ENCODE results near the gene TCF4. TPM values are rescaled to one million over a fixed set of nuclear protein-coding genes. Genes with fewer than 3 reads are reported as not detected.

TCF4 gene
- total and polyA plus RNA-seq, 8 donors = 5.1 to 187 (median 39.9) TPM

- TF ChIP-seq POLR2AphosphoS5 (IDR thresholded peaks at IDR 0.05) (no peak), EP300 (IDR thresholded peaks at IDR 0.05) (no peak), POLR2A (IDR thresholded peaks at IDR 0.05) (no peak)
- TF ChIP-seq, protein P1, sequence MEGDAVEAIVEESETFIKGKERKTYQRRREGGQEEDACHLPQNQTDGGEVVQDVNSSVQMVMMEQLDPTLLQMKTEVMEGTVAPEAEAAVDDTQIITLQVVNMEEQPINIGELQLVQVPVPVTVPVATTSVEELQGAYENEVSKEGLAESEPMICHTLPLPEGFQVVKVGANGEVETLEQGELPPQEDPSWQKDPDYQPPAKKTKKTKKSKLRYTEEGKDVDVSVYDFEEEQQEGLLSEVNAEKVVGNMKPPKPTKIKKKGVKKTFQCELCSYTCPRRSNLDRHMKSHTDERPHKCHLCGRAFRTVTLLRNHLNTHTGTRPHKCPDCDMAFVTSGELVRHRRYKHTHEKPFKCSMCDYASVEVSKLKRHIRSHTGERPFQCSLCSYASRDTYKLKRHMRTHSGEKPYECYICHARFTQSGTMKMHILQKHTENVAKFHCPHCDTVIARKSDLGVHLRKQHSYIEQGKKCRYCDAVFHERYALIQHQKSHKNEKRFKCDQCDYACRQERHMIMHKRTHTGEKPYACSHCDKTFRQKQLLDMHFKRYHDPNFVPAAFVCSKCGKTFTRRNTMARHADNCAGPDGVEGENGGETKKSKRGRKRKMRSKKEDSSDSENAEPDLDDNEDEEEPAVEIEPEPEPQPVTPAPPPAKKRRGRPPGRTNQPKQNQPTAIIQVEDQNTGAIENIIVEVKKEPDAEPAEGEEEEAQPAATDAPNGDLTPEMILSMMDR (IDR thresholded peaks at IDR 0.05) = no peak
- DNase-seq = no peak
- intact Hi-C loops (cut with DNase I; ENCODE audit: low total_unique reads) = no loop called here
- no peaks in the 10 kb centered on the region for H3K4me1 ChIP-seq
- H3K27ac ChIP-seq = no peak overlapping the region
- H3K36me3 ChIP-seq = no peaks in the 10 kb centered on the region
- 65 to 83% (median 79%) methylated on average over 3 of the region's 3 CpGs for WGBS, 5 donors
- H3K4me3 ChIP-seq = no peak overlapping the region
- H3K27me3 ChIP-seq = no peaks in the 10 kb centered on the region
- no peaks in the 10 kb centered on the region for H3K9me3 ChIP-seq
Observed at GRCh38 chr18:55634545-55634944, 46.6 kb upstream of the TCF4 start.

- DNase-seq = no peak
- 52 to 85% (median 76%) methylated on average over 2 of the region's 2 CpGs for WGBS, 5 donors
- Histone ChIP-seq H3K4me3 (no peak overlapping the region), H3K4me1 (no peaks in the 10 kb centered on the region), H3K27ac (no peak overlapping the region), H3K9me3 (no peaks in the 10 kb centered on the region), H3K27me3 (no peaks in the 10 kb centered on the region), H3K36me3 (no peaks in the 10 kb centered on the region)
- no peak for TF ChIP-seq POLR2A (IDR thresholded peaks at IDR 0.05)
- TF ChIP-seq POLR2AphosphoS5 (IDR thresholded peaks at IDR 0.05) = no peak
- TF ChIP-seq, protein P1 (IDR thresholded peaks at IDR 0.05) = no peak
- no peak for TF ChIP-seq EP300 (IDR thresholded peaks at IDR 0.05)
- intact Hi-C loops (cut with DNase I; ENCODE audit: low total_unique reads) = no loop called here
Observed at GRCh38 chr18:55633032-55633431, 45.0 kb upstream of the TCF4 start.

DNA sequence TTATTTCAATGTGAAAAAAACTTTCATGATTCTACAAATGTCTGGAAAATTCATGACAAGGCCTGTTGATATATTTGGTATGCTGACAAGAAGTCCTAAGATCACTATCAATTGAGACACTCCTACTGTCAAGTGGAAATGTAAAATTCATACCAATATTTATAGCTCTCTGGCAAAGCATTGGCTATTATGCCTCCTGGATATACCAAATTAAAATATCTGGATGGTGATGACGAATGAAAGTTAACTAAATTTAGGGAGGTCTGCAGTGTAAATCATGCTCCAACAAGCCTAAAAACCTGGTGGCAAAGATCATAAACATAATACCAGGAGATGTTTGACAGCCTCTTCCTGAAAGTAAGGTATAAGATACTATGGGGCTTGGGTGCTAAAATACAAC lies 41.1 kb upstream of the TCF4 start:
- intact Hi-C loops (cut with DNase I; ENCODE audit: low total_unique reads) = no loop called here
- Histone ChIP-seq H3K4me1 (no peaks in the 10 kb centered on the region), H3K27ac (no peak overlapping the region), H3K27me3 (no peaks in the 10 kb centered on the region), H3K9me3 (no peaks in the 10 kb centered on the region), H3K36me3 (no peaks in the 10 kb centered on the region), H3K4me3 (no peak overlapping the region)
- TF ChIP-seq POLR2AphosphoS5 (IDR thresholded peaks at IDR 0.05) = no peak
- TF ChIP-seq, protein P1 (IDR thresholded peaks at IDR 0.05) = no peak
- TF ChIP-seq EP300 (IDR thresholded peaks at IDR 0.05) = no peak
- TF ChIP-seq POLR2A (IDR thresholded peaks at IDR 0.05) = no peak
- WGBS, 5 donors = 80 to 92% (median 84%) methylated on average over 1 of the region's 1 CpG
- no peak for DNase-seq

- Histone ChIP-seq H3K9me3 (no peaks in the 10 kb centered on the region), H3K4me1 (no peaks in the 10 kb centered on the region), H3K27me3 (no peaks in the 10 kb centered on the region), H3K27ac (no peak overlapping the region), H3K36me3 (no peaks in the 10 kb centered on the region), H3K4me3 (no peak overlapping the region)
- TF ChIP-seq EP300 (IDR thresholded peaks at IDR 0.05) = no peak
- TF ChIP-seq POLR2AphosphoS5 (IDR thresholded peaks at IDR 0.05) = no peak
- TF ChIP-seq, protein P1 (IDR thresholded peaks at IDR 0.05) = no peak
- TF ChIP-seq POLR2A (IDR thresholded peaks at IDR 0.05) = no peak
- WGBS, 5 donors = 84 to 91% (median 89%) methylated on average over 1 of the region's 1 CpG
- intact Hi-C loops (cut with DNase I; ENCODE audit: low total_unique reads) = no loop called here
- no peak for DNase-seq
Observed at GRCh38 chr18:55627007-55627406, 39.0 kb upstream of the TCF4 start.

All from stomach (tissue), 9 donors.